ENCODE results near the gene MPP1. TPM values are rescaled to one million over a fixed set of nuclear protein-coding genes. Genes with fewer than 3 reads are reported as not detected.

MPP1 gene
- 16.0 to 17.7 TPM (median 16.4 TPM) in 5 replicates for total RNA-seq (2022; extraction: Qiagen RNA extraction)

GRCh38 chrX:154804957-154805695 is at the start of gene MPP1:
Gene MPP1, minus strand, starts transcription at chrX:154805485. Its CDS starts 112 bp downstream, at chrX:154805373.

GRCh38 chrX:154834562-154834961 is 29.3 kb upstream of the MPP1 start, which contains the start of gene SMIM9:
Gene SMIM9, minus strand, starts transcription at chrX:154834662. Its CDS starts 3,806 bp downstream, at chrX:154830856.

GRCh38 chrX:154762537-154763296 is 42.6 kb downstream of the MPP1 start, which contains the start of gene DKC1:
Gene DKC1, plus strand, starts transcription at chrX:154762864. Its CDS starts 102 bp downstream, at chrX:154762966.

GRCh38 chrX:154750301-154751202 is 54.7 kb downstream of the MPP1 start, which contains the start of gene GAB3:
Gene GAB3, minus strand, starts transcription at chrX:154751077. Its CDS starts 52 bp downstream, at chrX:154751025.

Other genes with a start within 250 kb of the MPP1 start
- not detected in 5 replicates for gene CTAG1A, start 220.4 kb downstream of the MPP1 start, total RNA-seq (2022; extraction: Qiagen RNA extraction)
- gene CTAG1B, start 186.2 kb downstream of the MPP1 start, total RNA-seq (2022; extraction: Qiagen RNA extraction), result not detected in 5 replicates
- not detected in 5 replicates for gene CTAG2, start 151.9 kb downstream of the MPP1 start, total RNA-seq (2022; extraction: Qiagen RNA extraction)
- 0.37 to 1.3 TPM (median 0.67 TPM) in 5 replicates for gene GAB3, start 54.4 kb downstream of the MPP1 start, total RNA-seq (2022; extraction: Qiagen RNA extraction)
- 148 to 191 TPM (median 154 TPM) in 5 replicates for gene DKC1, start 42.6 kb downstream of the MPP1 start, total RNA-seq (2022; extraction: Qiagen RNA extraction)
- not detected in 5 replicates for gene SMIM9, start 29.2 kb upstream of the MPP1 start, total RNA-seq (2022; extraction: Qiagen RNA extraction)
- 60.9 to 97.0 TPM (median 93.1 TPM) in 5 replicates for gene F8A1, start 80.9 kb upstream of the MPP1 start, total RNA-seq (2022; extraction: Qiagen RNA extraction)
- 3.9 to 4.5 TPM (median 4.1 TPM) in 5 replicates for gene F8, start 217.2 kb upstream of the MPP1 start, total RNA-seq (2022; extraction: Qiagen RNA extraction)
- 99.7 to 125 TPM (median 123 TPM) in 5 replicates for gene FUNDC2, start 221.4 kb upstream of the MPP1 start, total RNA-seq (2022; extraction: Qiagen RNA extraction)